ENCODE results near the gene COX6A2.

- TF ChIP-seq NFE2L1 (CRISPR knock-in tag; IDR thresholded peaks at IDR 0.05) (no peak), TCF7 (CRISPR knock-in tag; IDR thresholded peaks at IDR 0.05; ENCODE audit: low read depth) (no peak), E2F1 (CRISPR knock-in tag; IDR thresholded peaks at IDR 0.05) (no peak), IRF2 (CRISPR knock-in tag; IDR thresholded peaks at IDR 0.05; ENCODE audit: borderline replicate concordance, low read depth) (no peak), NR1H2 (CRISPR knock-in tag; IDR thresholded peaks at IDR 0.05) (no peak), CTCF (IDR thresholded peaks at IDR 0.05) (no peak), ESRRA (CRISPR knock-in tag; IDR thresholded peaks at IDR 0.05; ENCODE audit: borderline replicate concordance) (no peak), GABPB1 (CRISPR knock-in tag; IDR thresholded peaks at IDR 0.05) (no peak), ZNF121 (CRISPR knock-in tag; IDR thresholded peaks at IDR 0.05) (no peak), ELF4 (CRISPR knock-in tag; IDR thresholded peaks at IDR 0.05; ENCODE audit: low read depth) (no peak), ZNF138 (CRISPR knock-in tag; conservative IDR thresholded peaks at IDR 0.05) (no peak), USF2 (CRISPR knock-in tag; IDR thresholded peaks at IDR 0.05) (no peak), HMGXB4 (CRISPR knock-in tag; IDR thresholded peaks at IDR 0.05) (no peak), FOXK1 (CRISPR knock-in tag; IDR thresholded peaks at IDR 0.05) (no peak)
Measured at GRCh38 chr16:31393056-31393455, 35.1 kb downstream of the COX6A2 start, which contains the start of gene ITGAD.
